Common myeloid progenitor, CD34-positive (primary cell): ENCODE data around the gene SLC7A1.

ENCODE experiments used
- CTCF ChIA-PET: fragments of 350-600 bp; sonication (Branson Sonifier 250); formaldehyde crosslinking; loops from one replicate; lab custom pipeline; 2021; ENCODE audit warnings: antibody characterized with exemption; lab: Charles Lee
- POLR2A ChIA-PET: fragments of 350-600 bp; sonication (Branson Sonifier 250); formaldehyde crosslinking; loops from one replicate; lab custom pipeline; 2021; ENCODE audit warnings: antibody characterized with exemption; lab: Charles Lee
- DNase-seq, 3 donors: peaks; one replicate each; pipeline versions ENCODE4 v3.0.0 to v3.0.0-alpha.2; 2013
- H3K27ac ChIP-seq, 2 experiments: 1 replicate in 1 of 2; 2 replicates in 1 of 2; pipeline ENCODE4 v1.7.0; 2013; ENCODE audit warnings: inconsistent platforms in 2 of 2, low read length in 2 of 2, mild to moderate bottlenecking in 2 of 2, low read depth in 1 of 2, moderate library complexity in 1 of 2; ENCODE audit not compliant: severe bottlenecking in 2 of 2, insufficient read depth in 1 of 2, poor library complexity in 1 of 2
- H3K27me3 ChIP-seq, 5 experiments: replicated peaks in 2 of 5; 1 replicate in 3 of 5; 2 replicates in 2 of 5; pipeline versions ENCODE4 v1.6.1 to v1.7.0; 2013; ENCODE audit warnings: low read length in 4 of 5, mild to moderate bottlenecking in 2 of 5, moderate library complexity in 2 of 5, inconsistent platforms in 1 of 5; ENCODE audit not compliant: insufficient read depth in 5 of 5, control insufficient read depth in 4 of 5
- H3K36me3 ChIP-seq, 4 experiments: 1 replicate in 2 of 4; 2 replicates in 2 of 4; pipeline versions ENCODE4 v1.6.1 to v1.7.0; 2013; ENCODE audit warnings: low read length in 3 of 4, control low read depth in 1 of 4, mild to moderate bottlenecking in 1 of 4; ENCODE audit not compliant: control insufficient read depth in 4 of 4, insufficient read depth in 4 of 4
- H3K4me1 ChIP-seq, 4 experiments: 1 replicate in 3 of 4; 2 replicates in 1 of 4; pipeline versions ENCODE4 v1.6.1 to v1.7.1; 2013; ENCODE audit warnings: low read length in 3 of 4, mild to moderate bottlenecking in 3 of 4, control low read depth in 1 of 4, inconsistent platforms in 1 of 4, moderate library complexity in 1 of 4; ENCODE audit not compliant: control insufficient read depth in 4 of 4, insufficient read depth in 4 of 4; ENCODE audit errors: control extremely low read depth in 1 of 4
- H3K4me3 ChIP-seq, 7 experiments: 1 replicate in 4 of 7; 2 replicates in 3 of 7; pipeline versions ENCODE4 v1.5.1 to v1.7.0; 2013; ENCODE audit warnings: mild to moderate bottlenecking in 7 of 7, low read length in 6 of 7, moderate library complexity in 6 of 7, inconsistent platforms in 2 of 7, low read depth in 2 of 7, control low read depth in 1 of 7; ENCODE audit not compliant: insufficient read depth in 4 of 7, control insufficient read depth in 1 of 7; ENCODE audit errors: extremely low read depth in 1 of 7
- H3K9me3 ChIP-seq, 5 experiments: 1 replicate in 4 of 5; 2 replicates in 1 of 5; pipeline versions ENCODE4 v1.6.1 to v1.7.1; 2013; ENCODE audit warnings: low read length in 4 of 5, mild to moderate bottlenecking in 2 of 5, inconsistent platforms in 1 of 5, low read depth in 1 of 5, moderate library complexity in 1 of 5; ENCODE audit not compliant: control insufficient read depth in 4 of 5, insufficient read depth in 2 of 5; ENCODE audit errors: control extremely low read depth in 1 of 5
- WGBS: methylation state at CpG from one replicate; pipeline ENCODE4 v1.1.5; 2013; ENCODE audit not compliant: insufficient coverage; 5-methylcytosine and 5-hydroxymethylcytosine counted together

SLC7A1 gene

GRCh38 chr13:29550430-29550988 is 45.0 kb downstream of the SLC7A1 start:
- CTCF ChIA-PET: interaction anchor here (2.3 kb wide), 1 partner anchor 13 kb away, joined by 7 read pairs; no protein-coding TSS in a partner anchor
- no peak overlapping the region for H3K27ac ChIP-seq

GRCh38 chr13:29548722-29549121 is 46.8 kb downstream of the SLC7A1 start:
- no peaks in the 10 kb centered on the region for H3K27me3 ChIP-seq
- H3K4me1 ChIP-seq: peaks cover 0 to 4% (median 0%) of the 10 kb centered on the region in 4 experiments
- H3K9me3 ChIP-seq: peaks cover 0 to 2% (median 0%) of the 10 kb centered on the region in 5 experiments
- CTCF ChIA-PET: no interaction called here
- no peak overlapping the region for H3K4me3 ChIP-seq
- H3K27ac ChIP-seq: no peak overlapping the region
- peak; percentile 12 to 32 (median 18) for DNase-seq
- H3K36me3 ChIP-seq: peaks cover 8 to 83% (median 45%) of the 10 kb centered on the region in 4 experiments
- 87% methylated on average over 7 of the region's 7 CpGs for WGBS
- POLR2A ChIA-PET: interaction anchor here (0.6 kb wide), 1 partner anchor 19 kb away, joined by 3 read pairs; no protein-coding TSS in a partner anchor

More at GRCh38 chr13:29550430-29550988, 45.0 kb downstream of the SLC7A1 start:
- POLR2A ChIA-PET: no interaction called here
- Histone ChIP-seq H3K36me3 (peaks cover 10 to 80% (median 48%) of the 10 kb centered on the region in 4 experiments), H3K27me3 (no peaks in the 10 kb centered on the region), H3K9me3 (peaks cover 0 to 2% (median 0%) of the 10 kb centered on the region in 5 experiments), H3K4me3 (no peak overlapping the region), H3K4me1 (peaks cover 0 to 4% (median 0%) of the 10 kb centered on the region in 4 experiments)
- WGBS: 97% methylated on average over 4 of the region's 5 CpGs
- DNase-seq: no peak

DNA sequence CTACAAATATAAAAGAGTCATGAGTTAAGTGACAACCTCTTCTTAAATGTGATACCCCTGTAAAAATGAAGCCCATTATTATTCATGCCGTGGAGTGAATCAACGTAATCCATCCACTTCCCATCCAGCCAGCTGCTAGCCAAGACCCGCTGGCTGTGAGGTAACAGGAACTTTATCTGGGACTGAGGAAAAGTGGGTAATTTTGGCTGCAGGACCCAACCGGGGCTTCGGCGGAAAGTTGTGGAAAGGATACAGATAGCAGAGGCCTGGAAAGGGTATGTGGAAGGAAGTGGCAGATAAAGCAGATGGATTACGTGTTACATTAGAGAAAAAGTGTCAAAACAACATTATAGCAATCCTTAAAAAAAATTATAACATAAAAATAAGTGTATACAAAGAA is 48.3 kb downstream of the SLC7A1 start:
- 52% methylated on average over 3 of the region's 7 CpGs for WGBS
- ChIA-PET POLR2A (no interaction called here), CTCF (interaction anchor here (1.6 kb wide), 1 partner anchor 46 kb away, joined by 4 read pairs; no protein-coding TSS in a partner anchor)
- Histone ChIP-seq H3K9me3 (peaks cover 0 to 2% (median 0%) of the 10 kb centered on the region in 5 experiments), H3K4me3 (no peak overlapping the region), H3K27ac (peak overlapping the region in 1 of 2 experiments; percentile 9), H3K27me3 (no peaks in the 10 kb centered on the region), H3K36me3 (peaks cover 6 to 70% (median 33%) of the 10 kb centered on the region in 4 experiments), H3K4me1 (peaks cover 0 to 4% (median 0%) of the 10 kb centered on the region in 4 experiments)
- DNase-seq: peak in 2 of 3 donors; percentile 2 to 11

DNA sequence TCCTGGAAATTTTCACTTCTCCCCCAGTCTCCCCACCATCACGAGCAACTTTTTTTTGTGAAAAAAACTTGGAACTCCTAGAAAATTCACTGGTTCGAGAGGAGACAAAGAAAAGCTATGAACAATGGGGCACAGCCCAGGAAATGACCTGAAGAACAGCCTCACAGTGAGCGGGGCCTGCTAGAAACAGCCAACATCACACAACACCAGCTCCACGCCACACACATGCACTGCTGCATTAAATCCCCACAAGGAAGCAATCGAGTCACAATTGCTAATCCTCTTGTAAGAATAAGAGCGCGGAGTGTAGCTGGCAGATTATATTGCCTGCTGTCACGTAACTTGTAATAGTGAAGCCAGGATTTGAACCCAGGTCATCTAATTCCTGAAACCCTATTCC is 48.8 kb downstream of the SLC7A1 start:
- peaks cover 6 to 65% (median 29%) of the 10 kb centered on the region in 4 experiments for H3K36me3 ChIP-seq
- H3K4me3 ChIP-seq: no peak overlapping the region
- H3K4me1 ChIP-seq: peaks cover 0 to 4% (median 0%) of the 10 kb centered on the region in 4 experiments
- ChIA-PET CTCF (interaction anchor here (1.6 kb wide), 1 partner anchor 45 kb away, joined by 4 read pairs; no protein-coding TSS in a partner anchor), POLR2A (no interaction called here)
- H3K27ac ChIP-seq: no peak overlapping the region
- WGBS: 100% methylated on average over 4 of the region's 8 CpGs
- H3K27me3 ChIP-seq: no peaks in the 10 kb centered on the region
- peaks cover 0 to 2% (median 0%) of the 10 kb centered on the region in 5 experiments for H3K9me3 ChIP-seq
- no peak for DNase-seq

- H3K27ac ChIP-seq: no peak overlapping the region
- H3K9me3 ChIP-seq: no peaks in the 10 kb centered on the region
- DNase-seq: no peak
- no peak overlapping the region for H3K4me3 ChIP-seq
- 93% methylated on average over 3 of the region's 8 CpGs for WGBS
- H3K4me1 ChIP-seq: peaks cover 0 to 4% (median 0%) of the 10 kb centered on the region in 4 experiments
- peaks cover 4 to 62% (median 23%) of the 10 kb centered on the region in 4 experiments for H3K36me3 ChIP-seq
- ChIA-PET POLR2A (no interaction called here), CTCF (interaction anchor here (1.6 kb wide), 1 partner anchor 45 kb away, joined by 4 read pairs; no protein-coding TSS in a partner anchor)
- H3K27me3 ChIP-seq: no peaks in the 10 kb centered on the region
These were observed 49.5 kb downstream of the SLC7A1 start for GRCh38 chr13:29545988-29546387.

DNA sequence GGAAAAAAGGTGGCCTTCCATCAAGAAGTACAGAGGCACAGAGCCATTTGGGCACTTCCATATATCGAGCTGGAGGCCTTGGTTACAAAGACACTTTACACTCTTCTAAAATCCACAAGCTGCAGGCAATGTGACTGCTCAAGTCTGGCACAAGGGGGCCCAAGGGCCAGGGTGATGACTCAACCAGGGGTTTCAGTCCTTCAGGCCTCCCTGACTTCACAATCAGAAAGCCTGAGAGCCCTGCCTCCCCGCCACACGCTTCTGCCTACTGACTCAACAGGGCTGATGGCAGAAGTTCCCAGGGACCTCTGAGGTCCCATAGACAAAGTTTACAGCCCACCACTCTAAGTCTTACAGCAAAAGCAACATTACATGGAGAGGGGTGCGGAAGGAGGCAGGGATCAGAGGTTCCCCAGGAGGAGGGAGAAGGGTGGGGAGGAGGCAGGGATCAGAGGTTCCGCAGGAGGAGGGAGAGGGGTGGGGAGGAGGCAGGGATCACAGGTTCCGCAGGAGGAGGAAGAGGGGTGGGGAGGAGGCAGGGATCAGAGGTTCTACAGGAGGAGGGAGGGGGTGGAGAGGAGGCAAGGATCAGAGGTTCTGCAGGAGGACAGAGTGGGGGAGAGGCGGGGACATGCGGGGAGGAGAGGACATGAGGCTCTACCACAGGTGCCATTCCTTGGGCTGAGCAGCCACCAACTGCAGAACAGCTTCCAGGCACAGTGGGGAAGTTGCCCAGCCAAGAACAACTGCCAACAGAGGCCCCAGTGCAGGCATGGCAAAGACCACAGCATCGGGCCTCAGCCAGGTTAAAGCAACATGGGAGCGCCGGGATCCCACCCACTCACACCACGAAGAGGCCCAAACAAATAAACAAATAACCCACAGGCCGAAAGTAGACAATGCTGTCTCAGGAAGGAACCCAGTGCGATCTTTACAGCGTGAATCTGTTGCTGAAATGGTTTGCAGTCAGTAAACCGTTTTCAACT is 52.0 kb downstream of the SLC7A1 start:
- no peak overlapping the region for H3K4me3 ChIP-seq
- ChIA-PET POLR2A (interaction anchor here (0.6 kb wide), 1 partner anchor 85 kb away, joined by 3 read pairs; no protein-coding TSS in a partner anchor), CTCF (interaction anchor here (0.7 kb wide), 1 partner anchor 226 kb away, joined by 3 read pairs; no protein-coding TSS in a partner anchor)
- H3K27ac ChIP-seq: no peak overlapping the region
- no peaks in the 10 kb centered on the region for H3K9me3 ChIP-seq
- H3K36me3 ChIP-seq: peaks cover 0 to 52% (median 13%) of the 10 kb centered on the region in 4 experiments
- WGBS: 89% methylated on average over 5 of the region's 16 CpGs
- H3K27me3 ChIP-seq: no peaks in the 10 kb centered on the region
- H3K4me1 ChIP-seq: peaks cover 0 to 4% (median 0%) of the 10 kb centered on the region in 4 experiments
- DNase-seq: peak; percentile 12 to 47 (median 43)
